Activated naive CD4-positive, alpha-beta T cell treated with anti-CD3 and anti-CD28 coated beads, Interleukin-2, amount 50 U/mL, for 16 hours (primary cell): Measurements from ENCODE around the gene TCEANC2.

ENCODE experiments used
- DNase-seq: peaks from one replicate; pipeline ENCODE4 v3.0.0-alpha.2; 2020

TCEANC2 gene

GRCh38 chr1:54138994-54139393, 85.6 kb downstream of the TCEANC2 start:
- no peak for DNase-seq

GRCh38 chr1:54139711-54140110, 86.3 kb downstream of the TCEANC2 start:
- DNase-seq, result no peak

- DNase-seq, result no peak
Measured at GRCh38 chr1:54142146-54142900, 88.9 kb downstream of the TCEANC2 start.

GRCh38 chr1:54144366-54144765, 91.0 kb downstream of the TCEANC2 start:
- DNase-seq, result no peak

- no peak for DNase-seq
Measured at GRCh38 chr1:54149734-54150133, 96.3 kb downstream of the TCEANC2 start.

- DNase-seq, result no peak
Measured at GRCh38 chr1:54151013-54151412, 97.6 kb downstream of the TCEANC2 start.

- DNase-seq, result no peak
Measured at GRCh38 chr1:54152696-54153095, 99.3 kb downstream of the TCEANC2 start, which contains the start of gene CDCP2. Gene CDCP2, minus strand, starts transcription at chr1:54153000. Its CDS starts 78 bp downstream, at chr1:54152922.

GRCh38 chr1:54153535-54154439, 100.4 kb downstream of the TCEANC2 start:
- no peak for DNase-seq
